Measurements from ENCODE around the gene MTMR3. TPM values are rescaled to one million over a fixed set of nuclear protein-coding genes. Genes with fewer than 3 reads are reported as not detected.

Gene MTMR3
- total RNA-seq, 1 donor from 2014 or later: 35.4 TPM

DNA sequence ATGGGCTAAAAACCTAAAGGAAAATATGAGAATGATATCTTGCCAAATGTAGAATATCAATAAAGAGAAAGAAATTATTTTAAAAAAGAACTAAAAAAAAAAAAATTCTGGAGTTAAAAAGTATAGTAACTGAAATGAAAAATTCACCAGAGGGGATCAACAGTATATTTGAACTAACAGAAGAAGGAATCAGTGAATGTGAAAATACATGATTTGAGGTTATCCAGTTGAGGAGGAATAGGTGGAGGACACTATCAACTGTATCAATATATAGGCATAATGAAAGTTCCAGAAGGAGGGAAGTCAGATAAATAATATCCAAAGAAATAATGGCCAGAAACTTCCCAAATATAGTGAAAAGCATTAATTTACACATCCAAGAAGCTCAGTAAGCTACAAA, 181.2 kb downstream of the MTMR3 start:
- DNase-seq (ENCODE audit: low spot score): no peak
- H3K79me2 ChIP-seq (ENCODE audit: low read depth): no peaks in the 10 kb centered on the region
- Mint-ChIP-seq H3K9me3 (peaks cover 18% of the 10 kb centered on the region), H3K27ac (no peak overlapping the region), H3K36me3 (peaks cover 2% of the 10 kb centered on the region), H3K27me3 (ENCODE audit: insufficient read depth, low read depth) (peaks cover 7% of the 10 kb centered on the region), H3K4me1 (no peaks in the 10 kb centered on the region), H3K4me3 (no peak overlapping the region)
- H3F3A ChIP-seq (ENCODE audit: low read depth): no peaks in the 10 kb centered on the region
- no peak overlapping the region for H3K27ac ChIP-seq
- H3K36me3 ChIP-seq: no peaks in the 10 kb centered on the region
- H4K20me1 ChIP-seq (ENCODE audit: low read depth): no peaks in the 10 kb centered on the region
- no peak overlapping the region for H2AFZ ChIP-seq (replicated peaks)
- no peak overlapping the region for H3K4me2 ChIP-seq
- no peak for TF ChIP-seq EZH2phosphoT487 (IDR thresholded peaks at IDR 0.05)
- TF ChIP-seq EZH2 (IDR thresholded peaks at IDR 0.05): no peak
- TF ChIP-seq, protein P1, sequence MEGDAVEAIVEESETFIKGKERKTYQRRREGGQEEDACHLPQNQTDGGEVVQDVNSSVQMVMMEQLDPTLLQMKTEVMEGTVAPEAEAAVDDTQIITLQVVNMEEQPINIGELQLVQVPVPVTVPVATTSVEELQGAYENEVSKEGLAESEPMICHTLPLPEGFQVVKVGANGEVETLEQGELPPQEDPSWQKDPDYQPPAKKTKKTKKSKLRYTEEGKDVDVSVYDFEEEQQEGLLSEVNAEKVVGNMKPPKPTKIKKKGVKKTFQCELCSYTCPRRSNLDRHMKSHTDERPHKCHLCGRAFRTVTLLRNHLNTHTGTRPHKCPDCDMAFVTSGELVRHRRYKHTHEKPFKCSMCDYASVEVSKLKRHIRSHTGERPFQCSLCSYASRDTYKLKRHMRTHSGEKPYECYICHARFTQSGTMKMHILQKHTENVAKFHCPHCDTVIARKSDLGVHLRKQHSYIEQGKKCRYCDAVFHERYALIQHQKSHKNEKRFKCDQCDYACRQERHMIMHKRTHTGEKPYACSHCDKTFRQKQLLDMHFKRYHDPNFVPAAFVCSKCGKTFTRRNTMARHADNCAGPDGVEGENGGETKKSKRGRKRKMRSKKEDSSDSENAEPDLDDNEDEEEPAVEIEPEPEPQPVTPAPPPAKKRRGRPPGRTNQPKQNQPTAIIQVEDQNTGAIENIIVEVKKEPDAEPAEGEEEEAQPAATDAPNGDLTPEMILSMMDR (IDR thresholded peaks at IDR 0.05): no peak
- H3K27me3 ChIP-seq: no peaks in the 10 kb centered on the region
- peaks cover 6% of the 10 kb centered on the region for H3K9me3 ChIP-seq (ENCODE audit: low read depth)
- no peak overlapping the region for H3K4me3 ChIP-seq
- peaks cover 5% of the 10 kb centered on the region for H3K4me1 ChIP-seq
- no peak overlapping the region for H3K9ac ChIP-seq

DNA sequence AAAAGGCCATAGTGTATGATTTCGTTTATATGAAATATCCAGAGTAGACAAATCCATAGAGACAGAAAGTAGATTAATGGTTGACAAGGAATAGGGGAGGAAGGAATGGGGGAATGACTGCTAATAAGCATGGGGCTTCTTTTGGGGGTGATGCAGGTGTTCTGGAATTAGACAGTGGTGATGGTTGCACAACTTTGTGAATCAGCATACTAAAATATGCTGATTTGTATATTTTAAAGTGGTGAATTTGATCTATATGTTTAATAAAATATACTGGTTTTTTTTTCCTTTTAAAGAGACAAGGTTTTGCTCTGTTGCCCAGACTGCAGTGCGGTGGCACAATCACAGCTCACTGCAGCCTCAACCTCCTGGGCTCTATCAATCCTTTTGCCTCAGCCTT, 190.8 kb downstream of the MTMR3 start:
- H3K36me3 ChIP-seq: no peaks in the 10 kb centered on the region
- no peak overlapping the region for H3K4me3 ChIP-seq
- Mint-ChIP-seq H3K4me1 (peaks cover 11% of the 10 kb centered on the region), H3K27ac (no peak overlapping the region), H3K36me3 (no peaks in the 10 kb centered on the region), H3K9me3 (peaks cover 2% of the 10 kb centered on the region), H3K27me3 (ENCODE audit: insufficient read depth, low read depth) (peaks cover 2% of the 10 kb centered on the region), H3K4me3 (no peak overlapping the region)
- no peaks in the 10 kb centered on the region for H4K20me1 ChIP-seq (ENCODE audit: low read depth)
- peaks cover 19% of the 10 kb centered on the region for H3K27me3 ChIP-seq
- no peak overlapping the region for H3K27ac ChIP-seq
- H3K9ac ChIP-seq: no peak overlapping the region
- TF ChIP-seq EZH2phosphoT487 (IDR thresholded peaks at IDR 0.05) (no peak), EZH2 (IDR thresholded peaks at IDR 0.05) (no peak)
- TF ChIP-seq, protein P1 (IDR thresholded peaks at IDR 0.05): no peak
- H2AFZ ChIP-seq (replicated peaks): no peak overlapping the region
- no peaks in the 10 kb centered on the region for H3K79me2 ChIP-seq (ENCODE audit: low read depth)
- DNase-seq (ENCODE audit: low spot score): no peak
- no peaks in the 10 kb centered on the region for H3K4me1 ChIP-seq
- no peaks in the 10 kb centered on the region for H3F3A ChIP-seq (ENCODE audit: low read depth)
- H3K4me2 ChIP-seq: no peak overlapping the region
- H3K9me3 ChIP-seq (ENCODE audit: low read depth): no peaks in the 10 kb centered on the region

DNA sequence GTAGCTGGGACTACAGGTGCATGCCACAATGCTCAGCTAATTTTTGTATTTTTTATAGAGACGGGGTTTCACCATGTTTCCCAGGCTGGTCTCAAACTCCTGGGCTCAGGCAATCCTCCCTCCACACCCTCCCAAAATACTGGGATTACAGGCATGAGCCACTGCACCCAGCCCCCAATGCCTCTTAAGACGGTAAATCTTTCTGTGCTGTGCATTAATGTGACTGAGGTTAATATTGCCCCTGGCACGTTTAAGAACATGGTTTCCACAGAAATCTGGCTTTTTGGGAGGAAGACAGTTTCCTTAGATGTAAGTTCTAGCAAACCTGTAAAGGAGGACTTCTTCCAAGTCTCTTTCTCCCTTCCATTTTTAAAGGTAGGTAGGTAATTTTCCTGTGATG, 191.2 kb downstream of the MTMR3 start:
- H3K36me3 ChIP-seq: no peaks in the 10 kb centered on the region
- H3K27me3 Mint-ChIP-seq (ENCODE audit: insufficient read depth, low read depth): peaks cover 3% of the 10 kb centered on the region
- peaks cover 3% of the 10 kb centered on the region for H3F3A ChIP-seq (ENCODE audit: low read depth)
- H3K4me1 Mint-ChIP-seq: peaks cover 12% of the 10 kb centered on the region
- H3K27me3 ChIP-seq: peaks cover 19% of the 10 kb centered on the region
- H3K9me3 ChIP-seq (ENCODE audit: low read depth): no peaks in the 10 kb centered on the region
- no peak overlapping the region for H2AFZ ChIP-seq (replicated peaks)
- no peaks in the 10 kb centered on the region for H4K20me1 ChIP-seq (ENCODE audit: low read depth)
- H3K79me2 ChIP-seq (ENCODE audit: low read depth): no peaks in the 10 kb centered on the region
- no peaks in the 10 kb centered on the region for H3K4me1 ChIP-seq
- no peak overlapping the region for H3K9ac ChIP-seq
- H3K27ac Mint-ChIP-seq: no peak overlapping the region
- H3K9me3 Mint-ChIP-seq: peaks cover 2% of the 10 kb centered on the region
- DNase-seq (ENCODE audit: low spot score): no peak
- H3K4me2 ChIP-seq: no peak overlapping the region
- H3K4me3 Mint-ChIP-seq: no peak overlapping the region
- no peaks in the 10 kb centered on the region for H3K36me3 Mint-ChIP-seq
- no peak overlapping the region for H3K27ac ChIP-seq
- H3K4me3 ChIP-seq: no peak overlapping the region
- TF ChIP-seq EZH2 (IDR thresholded peaks at IDR 0.05): no peak
- TF ChIP-seq, protein P1 (IDR thresholded peaks at IDR 0.05): no peak
- TF ChIP-seq EZH2phosphoT487 (IDR thresholded peaks at IDR 0.05): no peak

Measured in neural progenitor cell (in vitro differentiated cells).